ELR (cell line): ENCODE measurements around the gene FAM168A.

Experiments
- DNase-seq: peaks from one replicate; pipeline ENCODE4 v3.0.0-alpha.2; 2015; ENCODE audit warnings: low read depth

Gene FAM168A

DNA sequence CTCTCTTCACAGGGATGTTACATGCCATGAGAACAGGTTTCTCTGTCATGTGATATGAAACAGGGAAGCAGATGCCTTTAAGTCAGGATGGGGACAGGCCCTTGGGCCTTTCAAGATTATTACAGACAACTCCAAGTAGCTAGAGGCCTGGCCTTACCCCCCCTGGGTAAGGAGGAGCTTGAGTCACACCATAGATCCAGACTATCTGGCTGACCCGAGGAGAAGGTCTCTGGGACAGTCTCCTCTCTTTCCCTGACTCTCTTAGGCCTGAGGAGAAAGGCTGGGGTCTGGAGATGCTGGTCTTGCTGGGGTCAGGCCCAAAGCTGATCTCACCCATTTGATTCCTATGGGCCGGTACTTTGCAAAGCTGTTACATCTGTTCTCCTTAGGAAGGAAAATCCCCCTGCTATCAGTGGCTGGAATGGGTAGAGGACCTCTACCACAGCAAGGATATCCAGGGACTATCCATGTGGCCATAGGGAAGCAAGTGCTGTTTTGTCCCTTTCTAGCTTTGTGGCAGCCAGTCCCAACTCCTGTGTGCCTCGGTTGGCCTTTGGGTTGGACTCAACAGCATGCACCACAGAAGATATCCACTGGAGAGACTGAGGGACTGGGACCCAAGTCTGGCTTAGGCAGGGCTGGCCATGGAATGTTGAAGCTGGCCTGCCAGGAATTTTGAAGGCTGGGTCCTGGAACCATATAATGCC is 196.5 kb downstream of the FAM168A start:
- peak; percentile 31 for DNase-seq

DNA sequence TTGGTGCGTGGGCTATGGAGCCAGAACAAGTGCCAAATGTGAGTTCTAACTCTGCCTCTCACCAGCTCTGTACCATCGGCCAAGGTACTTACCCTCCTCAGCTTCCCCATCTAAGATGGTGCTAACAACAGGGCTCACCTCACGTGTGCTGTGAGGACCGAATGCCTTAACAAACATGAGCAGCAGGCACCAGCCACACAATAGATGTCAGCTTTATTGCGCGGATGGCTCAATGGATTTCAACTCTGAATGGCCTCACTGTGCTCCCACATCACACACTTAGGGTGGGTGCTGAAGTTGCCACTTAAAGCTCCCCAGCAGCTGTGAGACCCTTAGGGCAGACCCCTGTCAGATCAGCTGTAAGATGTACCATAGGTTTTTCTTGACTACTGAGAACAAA is 197.6 kb downstream of the FAM168A start:
- no peak for DNase-seq

DNA sequence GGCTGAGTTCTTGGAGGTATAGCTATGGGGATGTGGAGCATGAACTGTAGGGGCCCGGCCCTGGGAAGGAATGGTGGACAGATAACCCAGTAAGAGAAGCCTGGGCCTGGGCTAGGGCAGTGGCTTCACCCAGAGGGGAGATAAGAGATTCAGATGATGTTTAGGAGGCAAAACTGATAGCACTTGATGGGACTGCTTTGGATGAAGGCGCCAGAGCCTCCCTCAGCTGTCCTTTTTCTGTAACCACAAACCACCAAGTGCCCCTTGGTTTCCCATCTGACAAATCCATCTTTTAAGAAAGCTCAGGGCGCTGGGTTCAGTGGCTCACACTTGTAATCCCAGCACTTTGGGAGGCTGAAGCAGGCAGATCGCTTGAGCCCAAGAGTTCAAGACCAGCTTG is 198.3 kb downstream of the FAM168A start:
- no peak for DNase-seq

DNA sequence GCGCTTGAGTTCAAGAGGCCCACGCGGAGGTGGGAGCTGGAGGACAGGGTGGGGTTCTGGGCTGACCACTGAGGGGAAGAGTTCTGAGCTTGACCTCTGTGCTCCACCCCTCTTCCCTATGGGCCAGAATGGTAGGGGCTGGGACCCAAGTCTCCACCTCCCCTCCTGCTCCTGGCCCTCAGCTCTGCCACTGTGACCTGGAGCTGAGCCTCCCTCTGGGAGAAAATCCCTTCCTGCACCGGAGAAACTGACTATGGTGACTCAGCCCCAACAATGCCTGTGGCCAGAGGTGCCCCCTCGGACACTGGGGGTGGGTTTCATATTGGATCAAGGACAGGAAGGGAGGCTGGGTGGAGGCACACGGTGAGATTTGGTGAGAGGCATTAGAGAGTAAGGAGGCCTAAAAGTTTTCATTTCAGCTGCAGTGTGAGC is 198.7 kb downstream of the FAM168A start:
- peak; percentile 42 for DNase-seq

DNA sequence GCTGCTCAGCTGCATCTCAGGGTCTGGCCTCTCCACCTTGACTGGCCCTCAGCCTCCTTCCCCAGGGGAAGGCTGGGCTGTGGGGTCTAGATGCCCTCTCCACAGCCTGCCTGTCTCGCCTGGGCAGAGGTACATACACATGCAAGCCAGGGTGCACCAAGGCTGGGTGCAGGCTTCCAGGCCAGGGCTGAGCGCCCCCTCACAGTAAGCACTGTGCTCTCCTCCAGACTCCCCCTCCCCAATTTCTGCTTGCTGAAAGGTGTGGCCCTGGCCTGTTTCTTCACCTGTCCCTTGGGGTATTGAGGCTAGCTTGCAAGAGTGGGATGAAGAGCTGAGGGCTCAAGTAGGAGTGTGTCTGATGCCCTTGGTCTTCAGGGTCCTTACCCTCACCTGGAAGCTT is 199.2 kb downstream of the FAM168A start:
- DNase-seq: no peak

DNA sequence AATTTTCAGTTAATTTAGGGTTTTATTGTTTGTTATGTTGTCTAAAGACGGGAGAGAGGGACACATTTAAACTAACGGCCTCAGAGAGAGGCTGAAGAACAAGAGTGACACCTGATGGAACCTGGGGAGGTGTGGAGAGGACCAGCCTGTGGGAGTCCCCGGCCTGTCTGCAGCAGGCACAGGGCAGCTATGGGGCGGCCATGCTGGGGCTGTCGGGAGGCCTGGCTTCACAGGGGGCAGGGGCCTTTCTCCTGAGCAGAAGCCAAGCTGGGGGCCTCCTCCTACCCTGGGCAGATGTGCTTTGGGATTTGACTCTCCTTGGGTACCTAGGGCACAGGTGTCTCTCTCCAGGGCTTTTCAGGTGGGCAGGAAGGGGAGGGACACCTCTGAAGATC is 199.8 kb downstream of the FAM168A start:
- no peak for DNase-seq

DNA sequence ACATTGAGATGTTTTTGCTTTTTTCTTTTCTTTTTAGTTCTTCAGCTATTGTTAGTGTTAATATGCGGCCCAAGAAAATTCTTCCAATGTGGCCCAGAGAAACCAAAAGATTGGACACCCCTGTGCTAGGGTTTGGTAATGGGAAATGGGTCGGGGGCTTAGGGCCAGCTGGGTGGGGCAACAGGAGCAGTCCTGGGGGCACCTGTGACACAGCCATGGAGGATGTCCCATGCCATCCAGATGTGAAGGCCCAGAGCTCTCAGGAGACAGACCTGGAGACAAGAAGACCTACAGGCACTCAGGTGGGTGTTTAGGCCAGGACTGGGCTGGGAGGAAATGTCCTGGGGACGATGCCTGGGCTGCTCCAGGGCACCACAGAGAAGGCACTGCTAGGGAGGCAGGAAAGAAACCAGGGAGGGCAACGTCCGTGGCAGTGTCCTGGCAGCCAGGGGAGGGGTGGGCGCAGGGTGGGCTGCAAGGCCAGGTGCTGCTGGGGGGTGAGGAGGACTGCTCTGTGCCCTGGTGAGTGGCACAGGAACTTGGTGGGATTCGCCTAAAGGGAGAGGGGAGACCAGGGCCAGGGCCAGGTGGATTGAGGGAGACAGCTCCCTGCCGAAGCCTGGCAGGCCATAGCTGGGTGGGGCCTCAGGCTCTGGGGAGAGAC is 200.3 kb downstream of the FAM168A start:
- DNase-seq: no peak

DNA sequence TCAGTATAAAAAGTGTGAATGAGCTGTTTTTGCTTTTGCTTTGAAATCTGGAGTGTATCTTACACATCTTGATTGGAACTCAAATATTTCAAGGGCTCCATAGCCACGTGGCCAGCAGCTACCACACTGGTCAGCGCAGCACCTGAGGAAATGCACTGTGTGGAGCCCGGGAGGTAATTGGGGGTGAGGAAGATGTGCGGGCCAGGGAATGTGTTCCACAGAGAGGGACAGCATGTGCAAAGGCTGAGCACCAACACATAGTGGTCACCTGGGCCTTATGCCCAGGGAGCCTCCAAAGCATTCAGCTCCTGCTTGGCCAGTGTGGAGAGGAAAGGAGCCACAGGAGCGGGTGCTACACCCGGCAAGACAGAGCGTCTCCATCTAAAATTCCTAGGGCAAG is 200.9 kb downstream of the FAM168A start:
- DNase-seq: no peak

DNA sequence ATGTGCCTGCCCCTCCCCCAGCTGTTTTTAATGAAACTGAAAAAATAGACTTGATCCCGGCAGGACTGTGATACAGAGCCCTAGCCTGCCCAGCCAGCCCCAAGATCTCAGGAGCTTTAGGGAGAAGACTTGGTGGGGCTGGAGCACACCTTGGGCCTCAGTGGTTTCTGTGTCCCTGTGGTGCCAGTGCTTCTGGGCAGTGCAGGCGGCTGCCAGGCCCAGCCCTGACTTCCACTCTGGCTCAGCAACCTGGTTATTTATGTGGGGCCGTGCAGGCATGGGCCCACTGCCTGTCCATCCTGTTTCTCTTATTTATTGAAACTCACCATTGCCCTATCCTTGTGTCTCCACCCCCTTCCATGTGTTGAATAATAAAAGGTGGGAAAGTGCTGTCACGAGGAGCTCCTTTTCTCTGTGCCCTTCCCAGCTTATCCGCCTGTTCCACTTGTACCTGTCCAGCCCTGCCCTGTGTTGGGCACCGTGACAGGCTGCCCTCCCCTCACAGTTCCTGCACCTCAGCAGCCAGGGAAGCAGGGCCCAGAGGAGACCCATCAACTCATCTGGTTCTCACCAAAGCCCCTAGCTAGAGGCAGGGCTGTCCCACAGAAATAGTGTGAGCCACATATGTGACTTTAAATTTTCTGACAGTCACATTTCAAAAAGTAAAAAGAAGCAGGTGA is 201.5 kb downstream of the FAM168A start:
- no peak for DNase-seq

DNA sequence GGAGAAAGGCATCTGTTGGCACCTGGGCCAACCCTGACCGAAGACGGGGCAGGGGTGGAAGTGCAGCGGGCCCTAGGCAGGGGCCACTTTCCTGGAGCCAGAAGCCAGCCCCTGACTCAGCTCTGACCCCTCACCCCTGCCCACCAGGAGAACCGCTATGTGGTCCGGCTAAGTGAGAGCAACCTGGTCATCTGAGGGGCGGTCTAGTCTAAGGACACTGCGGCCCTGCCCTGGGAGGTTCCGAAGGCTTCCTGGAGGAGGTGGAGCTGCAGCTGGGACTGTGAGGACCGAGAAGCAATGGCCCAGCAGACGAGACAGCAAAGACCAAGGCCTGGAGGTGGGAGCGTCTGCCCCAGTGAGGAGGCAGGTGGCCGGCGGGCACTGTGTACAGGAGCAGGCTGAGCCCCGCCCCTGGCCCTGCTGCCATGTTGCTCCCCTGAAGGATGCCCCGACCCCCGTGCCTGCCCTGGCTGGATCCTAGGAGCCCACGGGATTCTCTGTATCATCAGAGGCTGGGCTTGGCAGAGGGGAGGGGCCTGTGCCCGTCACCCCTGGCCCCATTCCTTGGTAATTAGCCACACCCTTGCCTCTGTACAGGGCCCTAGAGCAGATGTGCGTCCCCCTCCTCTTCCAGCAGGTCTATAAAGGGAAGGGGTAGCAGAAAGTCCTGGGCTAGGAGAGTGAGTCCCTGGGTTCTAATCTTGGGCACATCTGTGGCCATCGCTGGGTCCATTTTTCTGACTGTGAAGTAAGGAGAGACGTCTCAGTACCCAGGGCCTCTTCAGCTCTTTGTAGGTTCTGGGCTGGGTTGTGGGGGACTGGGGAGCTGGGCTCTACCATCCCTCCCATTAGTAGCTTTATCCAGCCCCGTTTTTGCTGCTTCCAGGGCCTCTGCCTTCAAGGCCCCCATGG is 202.4 kb downstream of the FAM168A start:
- no peak for DNase-seq

DNA sequence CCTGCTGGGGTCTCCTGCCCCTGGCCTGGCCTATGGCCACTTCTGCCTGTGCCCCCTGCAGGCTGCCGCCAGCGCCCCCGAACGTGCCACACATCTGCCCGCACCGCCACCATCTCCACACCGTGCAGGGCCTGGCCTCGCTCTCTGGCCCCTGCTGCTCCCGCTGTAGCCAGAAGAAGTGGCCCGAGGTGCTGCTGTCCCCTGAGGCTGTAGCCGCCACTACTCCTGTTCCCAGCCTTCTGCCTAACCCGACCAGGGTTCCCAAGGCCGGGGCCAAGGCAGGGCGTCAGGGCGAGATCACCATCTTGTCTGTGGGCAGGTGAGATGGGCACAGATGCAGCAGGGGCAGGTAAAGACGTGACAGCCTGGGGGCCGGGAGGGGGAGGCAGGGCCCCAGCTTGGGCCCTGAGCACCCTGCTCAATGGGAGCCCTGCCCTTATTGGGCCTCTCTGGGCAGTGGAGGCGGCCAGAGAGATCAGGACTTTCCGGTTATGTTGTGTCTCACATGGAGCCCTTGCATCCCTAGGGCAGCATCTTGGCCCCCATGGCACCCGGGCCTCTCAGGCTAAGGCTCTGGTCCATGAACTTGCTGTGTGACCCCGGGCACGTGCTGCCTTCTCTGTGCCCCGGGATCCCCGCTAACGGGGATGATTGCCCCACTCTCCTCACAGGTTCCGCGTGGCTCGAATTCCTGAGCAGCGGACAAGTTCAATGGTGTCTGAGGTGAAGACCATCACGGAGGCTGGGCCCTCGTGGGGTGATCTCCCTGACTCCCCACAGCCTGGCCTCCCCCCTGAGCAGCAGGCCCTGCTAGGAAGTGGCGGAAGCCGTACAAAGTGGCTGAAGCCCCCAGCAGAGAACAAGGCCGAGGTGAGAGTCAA is 203.3 kb downstream of the FAM168A start:
- no peak for DNase-seq

DNA sequence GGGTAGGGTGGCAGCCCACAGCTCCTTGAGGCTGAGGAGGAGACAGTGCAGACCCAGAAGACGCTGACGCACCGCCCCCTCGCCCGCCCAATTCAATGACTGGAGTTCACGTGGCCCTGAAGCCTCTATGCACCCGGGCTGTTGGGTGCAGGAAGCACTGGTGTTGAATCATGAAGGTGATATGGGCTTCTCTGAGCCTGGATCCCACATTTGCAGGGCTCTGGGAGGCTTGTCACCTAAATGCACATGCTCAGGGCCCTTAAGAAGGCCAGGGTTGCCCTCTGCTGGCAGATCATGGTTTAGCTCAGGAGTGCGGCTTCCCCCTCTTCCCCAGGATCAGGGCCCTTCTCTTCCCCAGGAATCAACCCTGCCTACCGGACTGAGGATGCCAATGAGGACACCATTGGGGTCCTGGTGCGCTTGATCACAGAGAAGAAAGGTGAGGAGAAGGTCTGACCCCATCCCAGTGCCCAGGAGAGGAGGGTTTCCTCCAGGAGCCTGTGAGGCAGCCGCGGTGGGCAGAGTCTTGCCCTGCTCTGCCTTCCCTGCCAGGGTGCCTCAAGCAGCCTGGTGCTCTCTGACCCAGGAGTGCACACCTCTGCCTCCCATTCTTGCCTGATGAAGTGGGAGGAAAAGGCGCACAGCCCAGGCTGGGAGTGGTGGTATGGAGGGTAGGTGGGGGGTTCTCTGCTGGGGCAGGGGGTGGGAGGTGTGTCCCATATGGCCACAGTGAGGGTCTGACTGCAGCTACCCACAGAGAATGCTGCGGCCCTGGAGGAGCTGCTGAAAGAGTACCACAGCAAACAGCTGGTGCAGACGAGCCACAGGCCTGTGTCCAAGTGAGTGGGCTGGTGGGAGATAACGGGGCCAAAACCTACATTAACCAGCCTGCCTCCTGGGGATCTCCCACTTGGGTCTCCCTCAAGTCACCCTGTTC is 204.2 kb downstream of the FAM168A start:
- DNase-seq: peak; percentile 88

DNA sequence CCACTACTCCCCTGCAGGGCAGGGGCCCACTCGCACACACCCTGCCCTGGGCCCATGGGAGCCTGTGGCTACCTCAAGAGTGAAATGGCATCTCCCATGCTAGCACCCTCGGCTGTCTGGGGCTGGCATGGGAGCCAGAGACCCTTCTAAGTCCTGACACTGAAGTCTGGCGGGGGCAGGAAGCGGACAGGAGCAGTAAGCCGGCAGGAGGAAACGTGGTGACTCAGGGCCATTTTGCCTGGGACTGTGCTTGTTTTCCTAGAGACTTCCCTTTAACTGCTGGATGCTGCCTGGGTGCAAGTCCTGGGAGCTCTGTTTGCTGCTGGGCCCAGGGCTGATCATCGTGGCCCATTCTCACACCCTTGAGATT is 204.9 kb downstream of the FAM168A start:
- DNase-seq: peak; percentile 63

DNA sequence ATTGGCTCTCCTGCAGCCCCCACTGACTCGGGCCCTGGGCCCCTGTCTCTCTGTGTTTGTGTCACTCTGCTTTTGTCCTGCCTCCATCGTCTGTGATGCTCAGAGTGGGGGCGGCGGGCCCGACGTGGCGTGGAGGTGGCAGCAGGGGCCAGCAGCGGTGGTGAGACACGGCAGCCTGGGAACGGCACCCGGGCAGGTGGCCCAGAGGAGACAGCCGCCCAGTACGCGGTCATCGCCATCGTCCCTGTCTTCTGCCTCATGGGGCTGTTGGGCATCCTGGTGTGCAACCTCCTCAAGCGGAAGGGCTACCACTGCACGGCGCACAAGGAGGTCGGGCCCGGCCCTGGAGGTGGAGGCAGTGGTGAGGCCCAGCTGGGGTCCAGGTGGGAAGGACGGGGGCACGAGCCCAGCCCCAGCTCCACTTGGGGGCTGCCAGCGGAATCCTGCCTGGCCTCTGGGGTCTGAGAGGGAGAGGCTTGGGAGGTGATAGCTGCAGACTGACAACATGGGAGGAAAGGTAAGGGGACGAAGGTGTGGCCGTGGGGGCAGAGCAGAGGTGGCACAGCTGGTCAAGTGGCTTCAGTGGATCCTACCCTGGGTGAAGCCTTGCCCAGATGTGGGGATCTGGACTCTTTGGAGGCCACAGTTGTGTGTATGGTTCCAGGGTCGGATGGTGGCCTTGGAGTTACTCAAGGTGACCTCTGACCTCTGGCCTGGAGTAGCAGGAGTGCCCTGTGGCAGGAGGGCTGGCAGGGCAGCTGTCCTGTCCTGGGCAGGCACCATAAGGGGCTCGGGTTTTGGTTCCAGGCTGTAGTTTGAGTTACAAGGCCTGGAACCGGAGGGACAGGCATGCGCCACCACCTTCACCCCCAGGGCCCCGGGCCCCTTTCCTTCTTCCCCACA is 205.6 kb downstream of the FAM168A start:
- DNase-seq: no peak

DNA sequence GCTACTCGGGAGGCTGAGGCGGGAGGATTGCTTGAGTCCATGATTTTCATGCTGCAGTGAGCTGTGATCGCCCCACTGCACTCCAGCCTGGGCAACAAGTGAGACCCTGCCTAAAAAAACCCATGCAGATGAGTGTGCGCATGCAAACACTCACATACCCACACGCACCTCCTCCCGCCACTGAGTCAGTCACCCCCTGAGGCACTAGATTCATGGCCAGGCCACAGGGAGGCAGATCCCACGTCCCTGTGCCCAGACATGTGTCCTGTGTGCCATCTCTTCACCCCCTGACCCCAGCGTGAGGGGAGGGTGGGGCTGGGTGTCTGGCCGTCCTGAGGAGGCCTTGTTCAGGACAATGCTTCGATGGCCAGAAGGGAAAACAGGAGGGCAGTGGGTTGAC is 206.2 kb downstream of the FAM168A start:
- DNase-seq: peak; percentile 44

DNA sequence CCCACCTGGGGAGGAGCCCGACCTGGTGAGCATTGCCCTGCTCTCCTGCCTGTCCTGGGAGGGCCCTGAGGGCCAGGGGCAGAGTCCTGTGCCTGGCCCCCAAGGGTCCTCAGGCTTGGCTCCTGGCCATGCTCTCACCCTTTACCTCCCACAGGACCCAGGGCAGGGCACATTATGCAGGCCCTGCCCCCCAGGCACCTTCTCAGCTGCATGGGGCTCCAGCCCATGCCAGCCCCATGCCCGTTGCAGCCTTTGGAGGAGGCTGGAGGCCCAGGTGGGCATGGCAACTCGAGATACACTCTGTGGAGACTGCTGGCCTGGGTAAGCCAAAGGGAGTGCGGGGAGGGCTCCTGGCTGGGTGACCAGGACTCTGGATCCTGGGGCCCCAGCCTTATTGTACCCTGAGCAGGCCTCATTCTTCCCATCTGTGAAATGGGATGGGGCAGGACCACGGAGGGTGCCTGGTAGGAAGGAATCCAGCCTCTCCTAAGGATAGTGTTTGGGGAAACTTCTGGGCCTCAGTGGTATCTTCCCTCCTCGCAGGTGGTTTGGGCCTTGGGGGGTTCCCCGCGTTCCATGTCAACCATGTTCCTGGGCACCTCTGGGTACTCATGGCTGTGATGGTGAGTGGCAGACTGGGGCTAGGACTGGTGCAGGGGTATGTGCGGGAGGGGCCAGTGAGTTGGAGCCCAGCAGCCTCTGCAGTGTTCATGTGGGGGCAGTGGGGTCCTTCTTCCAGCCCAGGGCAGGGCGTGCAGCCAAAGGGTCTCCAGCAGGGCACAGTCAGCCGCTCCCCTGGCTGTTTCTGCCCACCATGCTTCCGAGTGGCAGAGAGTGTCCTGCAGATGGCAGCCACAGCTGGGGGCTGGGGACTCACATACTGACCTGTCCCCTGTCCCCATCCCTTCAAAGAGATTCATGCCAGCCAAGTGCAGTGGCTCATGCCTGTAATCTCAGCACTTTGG is 207.0 kb downstream of the FAM168A start:
- DNase-seq: no peak

DNA sequence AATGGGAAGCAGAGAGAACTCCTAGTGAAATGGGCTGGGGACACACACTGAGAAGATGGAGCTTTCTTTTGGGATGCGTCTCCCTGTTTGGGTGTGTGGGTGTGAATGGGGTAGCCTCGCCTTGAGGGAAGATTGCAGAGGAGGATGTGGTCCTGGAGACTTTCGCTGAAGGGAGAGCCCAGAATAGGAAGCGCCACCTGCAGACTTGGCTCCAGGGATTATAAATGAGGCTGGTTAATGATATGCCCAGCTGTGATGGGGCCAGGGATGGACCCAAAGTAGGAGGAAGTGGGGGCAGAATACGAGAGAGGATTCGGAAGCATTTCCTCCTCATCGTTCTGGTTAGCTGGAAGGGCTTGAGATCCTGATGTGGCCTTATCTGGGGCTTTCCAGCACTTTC is 208.0 kb downstream of the FAM168A start:
- no peak for DNase-seq

DNA sequence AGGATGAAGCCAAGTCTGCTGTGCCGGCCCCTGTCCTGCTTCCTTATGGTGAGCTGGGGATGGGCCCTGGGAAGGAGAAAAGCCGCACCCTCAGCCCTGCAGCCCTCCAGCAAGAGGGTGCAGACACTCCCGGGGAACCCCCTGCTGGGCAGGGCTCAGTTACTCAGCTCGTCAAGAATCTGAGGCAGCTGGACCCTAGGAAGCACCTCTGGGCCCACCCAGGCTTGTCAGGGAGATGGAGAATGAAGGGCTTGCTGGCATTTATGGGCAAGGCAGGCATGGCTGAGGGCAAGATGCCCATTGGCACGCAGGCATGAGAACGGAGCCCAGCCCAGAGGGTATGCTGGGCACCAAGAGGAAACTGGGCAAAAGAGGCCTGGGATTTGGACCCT is 208.8 kb downstream of the FAM168A start:
- DNase-seq: peak; percentile 43
